HuH-7.5 (cell line): ENCODE measurements around the gene HOXA3.

ENCODE experiments used
- DNase-seq: peaks from one replicate; pipeline ENCODE4 v3.0.0; 2011; ENCODE audit warnings: low spot score

The HOXA3 gene

DNA sequence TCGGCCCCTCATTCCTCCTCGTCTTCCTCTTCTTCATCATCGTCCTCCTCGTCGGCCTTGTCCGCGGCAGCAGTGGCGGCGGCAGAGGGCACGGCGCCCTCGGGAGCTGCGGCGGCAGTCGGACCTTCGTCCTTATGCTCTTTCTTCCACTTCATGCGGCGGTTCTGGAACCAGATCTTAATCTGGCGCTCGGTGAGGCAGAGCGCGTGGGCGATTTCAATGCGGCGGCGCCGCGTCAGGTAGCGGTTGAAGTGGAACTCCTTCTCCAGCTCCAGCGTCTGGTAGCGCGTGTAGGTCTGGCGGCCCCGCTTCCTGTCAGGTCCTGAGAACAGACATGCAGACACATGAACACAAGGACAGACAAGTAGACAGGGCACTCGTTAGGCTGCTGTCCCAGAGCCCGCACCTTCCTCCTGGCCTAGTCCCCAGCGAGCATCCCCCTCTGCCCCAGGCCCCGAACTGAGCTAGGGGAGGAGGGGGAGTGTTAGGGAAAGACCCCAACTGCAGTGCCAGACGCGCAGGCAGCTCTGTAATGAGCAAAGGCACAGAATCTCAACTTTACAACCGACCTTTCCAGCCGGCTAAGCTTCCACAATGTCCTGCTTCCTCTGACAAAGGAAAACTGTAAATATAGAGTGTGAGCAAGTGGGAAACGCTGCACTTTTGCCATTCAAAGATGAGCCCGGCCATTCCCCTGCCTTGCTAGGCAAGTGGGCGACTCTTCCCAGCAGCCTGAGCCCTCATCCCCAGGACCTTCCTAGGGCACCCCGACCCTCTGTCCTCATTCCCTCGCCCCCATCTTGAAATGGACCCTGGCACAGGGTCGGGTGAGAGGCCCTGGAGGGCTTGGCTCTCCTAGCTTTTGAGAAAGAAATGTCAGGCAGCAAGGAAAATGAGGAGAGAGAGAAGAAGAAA is 2.8 kb upstream of the HOXA3 start:
- DNase-seq: no peak

GRCh38 chr7:27154369-27154768 is 2.0 kb upstream of the HOXA3 start:
- no peak for DNase-seq

- DNase-seq: no peak
These were observed 1.1 kb upstream of the HOXA3 start for GRCh38 chr7:27153526-27153925.

- DNase-seq: no peak
These were observed 546 bp upstream of the HOXA3 start for GRCh38 chr7:27152816-27153442.

DNA sequence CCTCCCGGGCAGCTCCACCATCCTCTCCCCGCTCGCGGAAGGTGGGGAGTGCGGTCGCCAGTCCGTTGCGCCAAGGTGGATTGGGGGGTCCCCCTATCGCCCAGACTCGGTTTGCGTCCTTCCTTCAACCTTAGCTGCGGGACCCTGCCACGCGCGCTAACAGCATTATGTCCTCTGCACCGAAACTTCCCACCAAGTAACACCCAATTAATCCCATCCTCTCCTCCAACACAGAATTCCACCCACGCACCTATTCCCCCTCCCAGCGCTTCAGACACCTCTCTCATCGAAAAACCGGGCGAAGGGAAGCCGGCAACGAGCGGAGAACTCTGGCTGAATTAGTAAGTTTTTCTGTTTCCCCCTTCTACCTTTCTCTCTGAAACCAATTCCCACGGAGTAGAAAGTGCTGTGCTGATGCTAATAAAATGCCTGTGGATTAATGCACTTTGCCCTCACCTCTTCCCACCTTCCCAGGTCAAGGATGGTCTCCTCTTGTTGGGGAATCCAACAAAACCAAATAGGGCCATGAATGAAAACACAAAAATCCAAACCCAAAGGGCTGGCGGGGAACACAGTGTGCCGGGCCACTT is 947 bp downstream of the HOXA3 start:
- no peak for DNase-seq

GRCh38 chr7:27150568-27151340 is 1.6 kb downstream of the HOXA3 start:
- peak; percentile 95 for DNase-seq

- no peak for DNase-seq
These were observed 2.4 kb downstream of the HOXA3 start for GRCh38 chr7:27149842-27150567.

DNA sequence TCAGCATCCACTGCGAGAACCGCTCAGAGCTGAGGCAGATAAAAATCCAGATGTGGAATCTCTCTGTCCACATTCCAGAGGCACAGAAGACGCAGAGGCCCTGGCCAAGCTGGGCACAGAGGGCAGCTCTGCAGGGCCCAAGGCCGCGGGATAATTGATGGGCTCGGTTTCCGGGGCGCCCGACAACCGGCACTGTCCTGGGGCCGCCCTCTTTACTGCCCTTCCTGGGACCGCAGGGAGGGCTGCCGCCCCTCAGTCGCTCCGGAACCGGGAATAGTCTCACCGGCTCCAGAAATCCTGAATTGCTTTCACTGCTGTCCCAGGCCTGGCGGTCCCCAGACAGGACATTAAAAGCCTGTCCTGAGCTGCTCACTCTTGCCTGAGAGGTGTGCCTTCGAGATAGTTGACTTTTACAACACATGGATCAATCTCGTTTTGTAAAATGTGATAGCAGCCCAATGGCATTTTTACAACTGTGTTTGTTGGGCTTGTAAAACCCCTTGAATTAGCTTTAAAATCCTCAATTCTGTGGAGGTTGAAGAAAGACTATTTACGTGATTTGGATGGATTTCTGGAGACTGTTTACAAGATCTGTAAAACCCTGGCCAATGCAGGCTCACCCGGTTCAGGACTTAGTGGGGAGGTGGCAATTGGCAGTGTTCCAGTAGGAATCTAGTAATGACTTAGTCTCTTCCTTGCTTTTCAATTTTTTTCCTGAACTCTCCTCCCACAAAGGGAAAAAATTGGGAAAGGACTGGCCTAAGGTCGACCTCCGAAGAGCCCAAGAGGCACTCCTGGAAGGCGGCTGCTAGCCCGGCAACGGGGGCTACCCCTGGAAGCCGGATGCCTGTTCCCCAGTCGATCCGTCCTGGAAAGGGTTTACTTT is 3.4 kb downstream of the HOXA3 start:
- DNase-seq: no peak

- no peak for DNase-seq
These were observed 4.2 kb downstream of the HOXA3 start for GRCh38 chr7:27148031-27148755.

GRCh38 chr7:27147199-27148030 is 5.0 kb downstream of the HOXA3 start, which contains the start of gene HOXA6:
HOXA6 (minus strand) TSS chr7:27147774; CDS start chr7:27147749, 25 bp downstream.
- no peak for DNase-seq

DNA sequence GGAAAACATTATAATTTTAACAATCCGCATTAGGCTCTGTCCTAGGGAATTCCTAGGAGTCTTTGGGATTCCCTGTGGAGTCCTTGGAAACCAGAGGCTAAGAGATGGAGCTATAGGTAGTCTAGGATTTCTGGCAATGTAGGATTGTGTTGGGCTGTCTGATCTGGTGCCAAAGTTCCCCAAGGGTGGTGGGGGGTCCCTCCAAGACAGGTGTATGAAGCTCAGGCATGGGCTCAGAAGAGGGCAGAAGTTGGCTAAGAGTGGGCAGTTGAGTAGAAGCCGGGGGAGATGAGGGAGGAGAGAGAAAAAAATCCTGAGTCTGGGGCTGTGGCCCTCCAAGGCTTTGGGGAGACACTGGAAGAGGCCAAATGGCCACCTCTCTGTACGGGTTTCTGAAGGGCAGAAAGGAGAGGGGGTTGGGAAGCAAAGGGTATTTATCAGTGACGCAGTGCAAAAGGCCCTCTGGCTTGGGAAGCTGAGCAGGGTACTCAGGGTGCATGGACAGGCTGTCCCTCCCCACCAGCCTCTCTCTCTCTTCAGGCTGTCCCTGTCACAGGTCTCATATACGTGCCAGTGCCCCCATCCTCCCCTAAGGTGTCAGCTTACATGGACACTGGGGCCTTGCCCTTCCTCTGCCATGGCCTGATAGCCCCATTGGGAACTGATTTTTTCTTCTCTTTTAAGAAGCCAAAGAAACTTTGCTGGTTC is 5.7 kb downstream of the HOXA3 start:
- DNase-seq: no peak

GRCh38 chr7:27145914-27146412 is 6.4 kb downstream of the HOXA3 start:
- DNase-seq: no peak

DNA sequence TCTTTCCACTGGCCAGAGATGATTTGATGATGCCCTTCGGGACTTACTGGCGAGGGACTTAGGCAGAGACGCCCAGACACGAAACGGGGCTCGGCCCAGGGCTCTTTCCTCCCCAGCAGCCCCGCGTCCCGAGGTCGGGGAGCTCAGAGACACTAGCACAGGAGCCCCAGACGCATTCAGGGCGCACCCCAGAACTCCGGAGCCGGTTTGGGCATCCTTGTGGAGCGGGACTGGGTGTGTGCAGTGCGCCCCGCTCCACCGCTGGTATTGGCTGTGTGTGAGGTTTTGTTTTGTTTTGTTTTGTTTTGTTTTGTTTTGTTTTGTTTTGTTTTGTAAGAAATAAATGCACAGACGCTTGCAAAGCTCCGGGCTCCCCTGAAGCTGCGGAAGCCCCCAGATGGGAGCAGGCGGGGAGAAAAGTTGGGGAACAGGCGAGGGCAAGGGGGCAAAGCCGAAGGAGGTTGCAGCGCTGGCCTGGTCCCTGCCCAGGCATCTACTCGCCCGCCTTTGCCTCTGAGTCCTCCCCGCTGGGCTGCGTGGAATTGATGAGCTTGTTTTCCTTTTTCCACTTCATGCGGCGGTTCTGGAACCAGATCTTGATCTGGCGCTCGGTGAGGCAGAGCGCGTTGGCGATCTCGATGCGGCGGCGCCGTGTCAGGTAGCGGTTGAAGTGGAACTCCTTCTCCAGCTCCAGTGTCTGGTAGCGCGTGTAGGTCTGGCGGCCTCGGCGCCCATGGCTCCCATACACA is 7.0 kb downstream of the HOXA3 start:
- no peak for DNase-seq

GRCh38 chr7:27144781-27145164 is 7.6 kb downstream of the HOXA3 start:
- DNase-seq: no peak

DNA sequence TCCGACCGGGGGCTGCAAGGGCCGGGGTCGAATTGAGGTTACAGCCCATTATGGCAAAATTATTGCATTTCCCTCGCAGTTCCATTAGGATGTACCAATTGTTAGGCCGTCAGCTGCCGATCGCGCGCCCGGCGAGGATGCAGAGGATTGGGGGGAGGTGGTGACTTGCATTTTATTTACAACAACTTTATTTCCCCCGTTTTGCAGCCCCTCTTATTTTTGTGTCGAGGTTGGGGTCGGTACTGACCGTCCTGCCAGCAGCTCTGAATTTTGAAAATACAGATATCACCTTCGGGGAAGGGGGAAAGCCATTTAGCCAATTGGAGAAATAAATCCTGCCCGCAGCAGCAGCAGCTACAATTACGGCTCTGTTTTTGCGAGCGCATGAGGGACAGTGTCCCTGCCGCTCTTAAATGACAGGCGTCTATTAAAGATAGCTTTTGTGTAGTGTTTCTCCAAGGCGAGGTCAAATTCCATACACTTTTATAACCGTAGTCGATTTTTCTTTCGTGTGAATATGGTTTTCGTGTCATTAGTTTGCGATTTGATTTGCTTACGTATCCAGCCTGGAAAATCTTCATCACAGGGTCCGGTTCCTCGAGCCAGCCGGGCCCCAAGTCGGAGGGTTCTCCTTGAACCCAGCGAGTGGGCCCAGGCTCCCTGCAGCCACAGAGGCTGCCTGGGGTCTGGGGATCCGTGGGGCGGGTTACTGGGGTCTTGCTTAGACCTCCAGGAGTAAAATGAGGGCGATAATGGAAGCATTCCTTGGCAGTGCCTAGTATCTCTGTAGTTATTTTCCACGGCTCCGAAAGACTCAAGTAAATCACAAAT is 8.2 kb downstream of the HOXA3 start:
- DNase-seq: no peak
